Measurements from ENCODE around the gene TCIRG1.

The TCIRG1 gene

GRCh38 chr11:68051191-68052136 is 12.6 kb downstream of the TCIRG1 start:
- DNase-seq (ENCODE audit: low read depth), result no peak
- H3K4me3 ChIP-seq (ENCODE audit: low read depth, low read length), result no peak overlapping the region
- TF ChIP-seq, protein P1, sequence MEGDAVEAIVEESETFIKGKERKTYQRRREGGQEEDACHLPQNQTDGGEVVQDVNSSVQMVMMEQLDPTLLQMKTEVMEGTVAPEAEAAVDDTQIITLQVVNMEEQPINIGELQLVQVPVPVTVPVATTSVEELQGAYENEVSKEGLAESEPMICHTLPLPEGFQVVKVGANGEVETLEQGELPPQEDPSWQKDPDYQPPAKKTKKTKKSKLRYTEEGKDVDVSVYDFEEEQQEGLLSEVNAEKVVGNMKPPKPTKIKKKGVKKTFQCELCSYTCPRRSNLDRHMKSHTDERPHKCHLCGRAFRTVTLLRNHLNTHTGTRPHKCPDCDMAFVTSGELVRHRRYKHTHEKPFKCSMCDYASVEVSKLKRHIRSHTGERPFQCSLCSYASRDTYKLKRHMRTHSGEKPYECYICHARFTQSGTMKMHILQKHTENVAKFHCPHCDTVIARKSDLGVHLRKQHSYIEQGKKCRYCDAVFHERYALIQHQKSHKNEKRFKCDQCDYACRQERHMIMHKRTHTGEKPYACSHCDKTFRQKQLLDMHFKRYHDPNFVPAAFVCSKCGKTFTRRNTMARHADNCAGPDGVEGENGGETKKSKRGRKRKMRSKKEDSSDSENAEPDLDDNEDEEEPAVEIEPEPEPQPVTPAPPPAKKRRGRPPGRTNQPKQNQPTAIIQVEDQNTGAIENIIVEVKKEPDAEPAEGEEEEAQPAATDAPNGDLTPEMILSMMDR (IDR thresholded peaks at IDR 0.05; ENCODE audit: insufficient read depth, low read depth, low read length, missing control alignments), result no peak

DNA sequence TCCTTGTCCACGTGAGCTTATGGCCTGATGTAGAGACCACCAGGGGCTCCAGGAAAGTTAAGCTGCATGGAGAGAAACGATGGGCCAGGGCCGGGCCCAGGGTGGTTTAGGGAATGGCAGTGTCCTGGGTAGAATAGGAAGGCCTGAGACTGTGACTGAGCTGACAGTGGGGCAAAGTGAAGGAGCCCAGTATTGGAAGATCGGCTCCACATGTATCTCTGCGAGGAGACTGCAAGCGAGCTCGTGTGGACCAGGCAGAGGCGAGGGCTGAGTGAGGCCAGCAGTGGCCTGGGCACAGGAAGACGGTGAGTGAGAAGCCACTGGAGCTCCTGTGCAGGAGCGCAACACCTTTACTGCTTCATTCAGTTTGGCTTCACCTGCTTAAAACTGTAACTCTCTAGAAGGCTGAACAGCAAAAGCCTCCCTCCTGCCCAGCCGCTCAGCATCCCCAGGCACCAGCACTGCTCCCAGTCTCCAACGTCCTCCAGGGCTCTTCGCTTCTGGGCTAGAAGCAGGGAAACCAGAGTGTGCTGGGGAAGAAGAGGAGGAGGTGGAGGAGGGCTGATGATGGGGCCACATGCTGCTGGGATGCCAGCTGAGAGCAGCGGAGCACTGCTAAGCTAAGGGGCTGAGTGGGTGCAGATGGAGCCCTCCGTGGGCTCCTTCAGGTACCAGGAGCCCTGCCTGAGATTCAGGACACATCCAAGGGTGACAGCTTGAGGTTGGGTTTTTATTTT is 13.5 kb downstream of the TCIRG1 start:
- TF ChIP-seq, protein P1 (IDR thresholded peaks at IDR 0.05; ENCODE audit: insufficient read depth, low read depth, low read length, missing control alignments), result no peak
- no peak overlapping the region for H3K4me3 ChIP-seq (ENCODE audit: low read depth, low read length)
- no peak for DNase-seq (ENCODE audit: low read depth)

GRCh38 chr11:68053117-68053516 is 14.3 kb downstream of the TCIRG1 start:
- TF ChIP-seq, protein P1 (IDR thresholded peaks at IDR 0.05; ENCODE audit: insufficient read depth, low read depth, low read length, missing control alignments), result no peak
- no peak overlapping the region for H3K4me3 ChIP-seq (ENCODE audit: low read depth, low read length)
- DNase-seq (ENCODE audit: low read depth), result no peak

DNA sequence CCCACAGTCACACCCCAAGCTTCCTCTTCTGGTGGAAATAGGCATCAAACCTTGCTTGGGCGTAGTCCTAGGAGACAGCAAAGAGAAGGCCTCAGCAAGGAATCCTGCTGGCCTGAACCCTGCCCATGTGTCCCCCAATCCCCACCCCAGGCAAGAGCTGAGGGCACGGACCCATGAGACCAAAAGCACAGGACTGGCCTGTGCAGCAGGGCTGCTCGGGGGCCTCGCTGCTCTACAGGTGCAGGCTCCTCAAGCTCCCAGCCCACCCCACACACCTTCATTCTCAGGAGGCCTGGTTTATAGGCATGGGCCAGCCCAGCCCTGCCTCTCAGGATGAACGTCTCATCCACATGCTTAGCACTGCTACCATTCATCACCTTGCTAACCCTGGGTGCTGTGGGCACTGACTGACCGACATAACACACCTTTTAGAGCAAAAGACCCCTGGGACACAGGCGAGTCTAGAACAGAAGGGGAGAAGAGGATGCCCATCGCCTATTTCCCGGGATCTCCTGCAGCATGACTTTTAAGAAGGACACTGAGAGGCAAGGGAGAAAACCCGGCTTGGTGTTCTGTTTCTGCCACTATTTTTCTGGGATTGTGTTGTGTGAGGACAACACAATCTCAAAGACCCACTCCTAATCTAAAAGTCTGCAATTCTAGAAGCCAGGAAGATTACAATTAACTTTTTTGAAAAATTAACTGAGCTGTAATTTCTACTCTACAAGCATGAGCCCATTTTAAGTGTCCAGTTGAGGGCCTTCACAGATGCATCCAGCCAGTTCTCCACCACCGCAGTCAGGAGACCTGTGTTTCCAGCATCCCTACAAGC is 15.4 kb downstream of the TCIRG1 start:
- H3K4me3 ChIP-seq (ENCODE audit: low read depth, low read length), result no peak overlapping the region
- TF ChIP-seq, protein P1 (IDR thresholded peaks at IDR 0.05; ENCODE audit: insufficient read depth, low read depth, low read length, missing control alignments), result no peak
- no peak for DNase-seq (ENCODE audit: low read depth)

DNA sequence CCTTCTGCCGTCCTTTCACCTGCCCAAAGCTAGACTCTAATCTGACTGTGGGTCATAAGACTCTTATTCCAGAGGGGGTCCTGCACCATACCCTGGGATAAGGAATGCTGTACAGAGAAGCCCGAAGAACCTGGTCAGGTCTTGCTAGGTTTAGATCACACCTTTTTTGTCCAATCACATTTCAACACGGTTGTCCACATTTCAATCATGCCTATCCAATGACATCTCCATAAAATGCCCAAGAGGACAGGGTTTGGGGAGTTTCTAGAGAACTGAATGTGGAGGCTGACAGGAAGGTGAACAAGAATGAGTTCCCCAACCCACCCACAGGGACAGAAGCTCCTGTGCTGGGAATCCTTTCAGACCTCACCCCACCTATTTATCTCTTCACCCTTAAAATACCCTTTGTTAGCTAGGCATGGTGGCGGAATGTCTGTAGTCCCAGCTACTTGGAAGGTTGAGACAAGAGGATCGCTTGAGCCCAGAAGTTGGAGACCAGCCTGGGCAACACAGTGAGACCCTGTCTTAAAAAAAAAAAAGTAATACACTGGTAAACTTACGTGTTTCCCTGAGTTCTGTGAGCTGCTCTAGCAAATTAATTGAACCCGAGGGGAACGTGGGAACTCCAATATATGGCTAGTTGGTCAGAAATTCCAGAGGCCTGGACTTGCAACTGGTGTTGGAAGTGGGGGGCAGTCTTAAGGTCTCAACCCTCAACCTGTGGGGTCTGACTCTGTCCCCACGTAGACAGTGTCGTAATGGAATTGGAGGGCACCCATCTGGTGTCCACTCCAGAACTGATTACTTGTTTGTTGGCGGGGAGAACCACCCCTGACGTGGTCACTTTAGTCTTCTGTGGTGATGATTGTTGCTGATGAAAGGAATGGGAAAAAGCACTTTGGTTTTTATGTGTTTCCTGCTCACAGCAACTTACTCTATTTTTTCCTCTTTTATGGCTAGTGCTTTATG is 17.8 kb downstream of the TCIRG1 start:
- no peak for DNase-seq (ENCODE audit: low read depth)
- H3K4me3 ChIP-seq (ENCODE audit: low read depth, low read length), result no peak overlapping the region
- TF ChIP-seq, protein P1 (IDR thresholded peaks at IDR 0.05; ENCODE audit: insufficient read depth, low read depth, low read length, missing control alignments), result no peak

All from GM12865 (cell line).